K562 (cell line): ENCODE results near the gene LRMDA. TPM values are rescaled to one million over a fixed set of nuclear protein-coding genes. Genes with fewer than 3 reads are reported as not detected.

Experiments
- ATAC-seq: fragments of 200-7000 bp; cut with Tn5 transposase; 3 replicates; pipeline ENCODE4 v1.9.1; 2020; ENCODE audit warnings: moderate library complexity
- BruUV-seq: library from RNA; stranded (reverse); fragments of 400-500 nt; replicated peaks from 2 replicates; lab custom pipeline; 2021; lab: Mats Ljungman, UMichigan
- CTCF ChIA-PET: fragments of 300-600 bp; formaldehyde crosslinking; extraction: SDS; loops from one replicate; lab custom pipeline; 2021; ENCODE audit warnings: low intra/inter-chr PET ratio; lab: Yijun Ruan, JAX
- POLR2A ChIA-PET: fragments of 300-600, 350-650 bp; sonication (Branson Sonifier 250); formaldehyde crosslinking; extraction: SDS; loops from one replicate; lab custom pipeline; 2021; ENCODE audit warnings: antibody characterized with exemption, inconsistent platforms; lab: Yijun Ruan, JAX
- DNase-seq, 4 experiments: peaks; one replicate each; pipeline versions ENCODE4 v3.0.0 to v3.0.0-alpha.2; 2011 to 2018; ENCODE audit warnings: low spot score in 3 of 4, mixed read lengths in 3 of 4; ENCODE audit errors: extremely low read depth in 1 of 4
- FAIRE-seq: peaks from 2 replicates; lab custom pipeline; 2011; peaks lifted over from hg19 to GRCh38; lab: Jason Lieb, UNC
- H2AFZ ChIP-seq: 2 replicates; pipeline ENCODE4 v1.6.0; 2011; ENCODE audit warnings: low read depth, low read length, control low read depth, inconsistent platforms
- H3K27ac ChIP-seq: fragments of 200-600 bp; 3 replicates; pipeline ENCODE4 v1.8.0; 2011; ENCODE audit warnings: low read depth, mild to moderate bottlenecking, control low read depth, inconsistent platforms, low read length, moderate library complexity, mixed read lengths; ENCODE audit errors: extremely low read depth
- H3K27me3 ChIP-seq, 2 experiments: fragments of 300-600 bp in 1 of 2; 2 replicates in 1 of 2; 3 replicates in 1 of 2; pipeline versions ENCODE4 v1.6.0 to v1.8.0; 2011; ENCODE audit warnings: inconsistent platforms in 2 of 2, low read length in 2 of 2, mild to moderate bottlenecking in 1 of 2, mixed read lengths in 1 of 2, moderate library complexity in 1 of 2; ENCODE audit not compliant: control insufficient read depth in 2 of 2, insufficient read depth in 2 of 2
- H3K36me3 ChIP-seq: fragments of 300-600 bp; 3 replicates; pipeline ENCODE4 v1.8.0; 2011; ENCODE audit warnings: mild to moderate bottlenecking, low read length, inconsistent platforms; ENCODE audit not compliant: control insufficient read depth, insufficient read depth
- H3K4me1 ChIP-seq, 2 experiments: fragments of 200-600 bp in 1 of 2; replicated peaks in 1 of 2; 2 replicates in 1 of 2; 3 replicates in 1 of 2; pipeline versions ENCODE4 v1.5.1 to v1.8.0; 2011; ENCODE audit warnings: inconsistent platforms in 2 of 2, low read length in 2 of 2, mild to moderate bottlenecking in 1 of 2, mixed read lengths in 1 of 2, moderate library complexity in 1 of 2; ENCODE audit not compliant: control insufficient read depth in 2 of 2, insufficient read depth in 2 of 2
- H3K4me2 ChIP-seq: 2 replicates; pipeline ENCODE4 v1.6.1; 2011; ENCODE audit warnings: low read length, control low read depth, inconsistent platforms, mixed read lengths; ENCODE audit not compliant: insufficient read depth
- H3K4me3 ChIP-seq: fragments of 200-600 bp; sonication (generic), shearing (Covaris generic); 2 replicates; pipeline ENCODE4 v1.5.1; 2016; ENCODE audit warnings: control low read depth, inconsistent platforms
- H3K79me2 ChIP-seq: fragments of 200-600 bp; 3 replicates; pipeline ENCODE4 v1.8.0; 2011; ENCODE audit warnings: low read length, inconsistent platforms; ENCODE audit not compliant: control insufficient read depth, insufficient read depth
- H3K9ac ChIP-seq, 2 experiments: 2 replicates each; pipeline versions ENCODE4 v1.6.0 to v1.6.1; 2011; ENCODE audit warnings: low read depth in 2 of 2, low read length in 2 of 2, control low read depth in 1 of 2, inconsistent platforms in 1 of 2, mild to moderate bottlenecking in 1 of 2, mixed read lengths in 1 of 2; ENCODE audit not compliant: insufficient read depth in 1 of 2
- H3K9me1 ChIP-seq: one replicate; pipeline ENCODE4 v1.6.0; 2011; ENCODE audit warnings: inconsistent platforms, mild to moderate bottlenecking, low read length, moderate library complexity; ENCODE audit not compliant: control insufficient read depth, insufficient read depth
- H3K9me3 ChIP-seq: replicated peaks from 2 replicates; pipeline ENCODE4 v1.5.1; 2011; ENCODE audit warnings: low read depth, low read length, inconsistent platforms; ENCODE audit not compliant: control insufficient read depth, insufficient read depth
- H4K20me1 ChIP-seq: replicated peaks from 2 replicates; pipeline ENCODE4 v1.6.1; 2011; ENCODE audit warnings: low read length, inconsistent platforms, mixed read lengths; ENCODE audit not compliant: control insufficient read depth, insufficient read depth
- CEBPG ChIP-seq, 3 experiments: fragments of 200-800 bp in 1 of 3; sonication (Bioruptor generic) in 1 of 3; sonication (generic) in 1 of 3; formaldehyde crosslinking in 1 of 3; IDR thresholded peaks in 2 of 3; conservative IDR thresholded peaks in 1 of 3; 2 replicates each; pipeline versions ENCODE4 v1.6.1 to v1.8.0; 2016 to 2022; ENCODE audit warnings: missing compliant biosample characterization in 2 of 3, missing genetic modification characterization in 2 of 3, mild to moderate bottlenecking in 1 of 3, missing genetic modification reagents in 1 of 3
- DLX4 ChIP-seq: fragments of 250-450 bp; sonication (Bioruptor Pico); IDR thresholded peaks from 2 replicates; pipeline ENCODE4 v1.6.1; 2021; ENCODE audit warnings: mild to moderate bottlenecking
- GATA2 ChIP-seq: sonication (generic); formaldehyde crosslinking; IDR thresholded peaks from 2 replicates; pipeline ENCODE4 v1.4.0; 2020; ENCODE audit warnings: mild to moderate bottlenecking, missing genetic modification reagents
- HDAC1 ChIP-seq, 2 experiments: fragments of 450-650 bp; IDR thresholded peaks; 2 replicates each; pipeline ENCODE4 v1.6.1; 2016 to 2017; ENCODE audit warnings: inconsistent platforms in 1 of 2, mild to moderate bottlenecking in 1 of 2, moderate library complexity in 1 of 2
- KLF1 ChIP-seq: fragments of 450-650 bp; IDR thresholded peaks from 2 replicates; pipeline ENCODE4 v1.6.1; 2016; ENCODE audit warnings: missing genetic modification characterization, missing compliant biosample characterization
- MBD1 ChIP-seq: fragments of 250-450 bp; sonication (Bioruptor Pico); IDR thresholded peaks from 2 replicates; pipeline ENCODE4 v1.8.0; 2022; ENCODE audit warnings: inconsistent platforms
- NCOA2 ChIP-seq, 2 experiments: fragments of 450-650 bp; IDR thresholded peaks; 2 replicates each; pipeline ENCODE4 v1.6.1; 2018; ENCODE audit warnings: mild to moderate bottlenecking in 2 of 2, moderate library complexity in 1 of 2; ENCODE audit not compliant: partially characterized antibody in 2 of 2
- NFE2 ChIP-seq: IDR thresholded peaks from 2 replicates; pipeline ENCODE4 v1.6.1; 2014; ENCODE audit warnings: antibody characterized with exemption, low read depth
- NFYB ChIP-seq: IDR thresholded peaks from 2 replicates; pipeline ENCODE4 v1.6.1; 2011; ENCODE audit warnings: mild to moderate bottlenecking, moderate library complexity; ENCODE audit not compliant: insufficient read length; ENCODE audit errors: extremely low read depth
- PHTF2 ChIP-seq: fragments of 250-450 bp; sonication (Bioruptor Pico); IDR thresholded peaks from 2 replicates; pipeline ENCODE4 v1.5.0; 2021; ENCODE audit warnings: mild to moderate bottlenecking
- POLR3G ChIP-seq: IDR thresholded peaks from 2 replicates; pipeline ENCODE4 v1.6.1; 2011; ENCODE audit not compliant: insufficient read length, insufficient replicate concordance; ENCODE audit errors: extremely low read depth
- SMAD3 ChIP-seq: fragments of 450-650 bp; formaldehyde crosslinking; conservative IDR thresholded peaks from 2 replicates; pipeline ENCODE4 v1.4.0; 2020; ENCODE audit warnings: mild to moderate bottlenecking
- SNRNP70 ChIP-seq: fragments of 200-400 bp; formaldehyde crosslinking; optimal IDR thresholded peaks from 2 replicates; pipeline ENCODE3; 2017; ENCODE audit warnings: low read depth, low read length
- TBP ChIP-seq: optimal IDR thresholded peaks from 2 replicates; pipeline ENCODE3; 2011; ENCODE audit warnings: low read depth, low read length, improper control_type of control experiment
- THAP12 ChIP-seq: fragments of 250-450 bp; sonication (Bioruptor Pico); IDR thresholded peaks from 2 replicates; pipeline ENCODE4 v1.9.0; 2021; ENCODE audit warnings: mild to moderate bottlenecking, inconsistent platforms
- XRCC5 ChIP-seq: fragments of 200-400 bp; formaldehyde crosslinking; IDR thresholded peaks from 2 replicates; pipeline ENCODE4 v1.6.1; 2017; ENCODE audit warnings: low read depth, mild to moderate bottlenecking, low read length
- ZBTB12 ChIP-seq: fragments of 250-450 bp; sonication (Bioruptor Pico); IDR thresholded peaks from 2 replicates; pipeline ENCODE4 v1.4.0; 2020
- ZNF133 ChIP-seq: fragments of 250-450 bp; sonication (Bioruptor Pico); IDR thresholded peaks from 2 replicates; pipeline ENCODE4 v1.4.0; 2020; ENCODE audit warnings: mild to moderate bottlenecking
- ZNF197 ChIP-seq: fragments of 200-800 bp; sonication (Bioruptor generic); IDR thresholded peaks from 2 replicates; pipeline ENCODE4 v1.6.1; 2016; ENCODE audit warnings: low read depth, missing genetic modification characterization, missing compliant biosample characterization
- WGBS: fragments of 100-300 bp; shearing (Covaris generic); methylation state at CpG from one replicate; pipeline ENCODE4 v1.1.6; 2016; ENCODE audit warnings: low coverage, mixed read lengths; ENCODE audit not compliant: insufficient coverage; ENCODE audit errors: missing lambda C conversion rate; 5-methylcytosine and 5-hydroxymethylcytosine counted together
- in situ Hi-C: fragments of 300-500 bp; cut with MboI; formaldehyde crosslinking; loops from 4 replicates; pipeline ENCODE4 v1.15.0; 2018; ENCODE audit warnings: inconsistent platforms, mixed read lengths
- intact Hi-C: fragments of 100-400 bp; cut with micrococcal nuclease; formaldehyde crosslinking; loops from 2 replicates; pipeline ENCODE4 v1.14.2; 2022
- polyA plus RNA-seq, 8 experiments: library from polyadenylated mRNA; depleted of rRNA in 4 of 8; stranded (reverse) in 5 of 8; unstranded in 3 of 8; fragments of >200 nt; fragmentation: Nextera tagmentation in 2 of 8; fragmentation: Illumina TruSeq in 1 of 8; extraction: Ambion mirVana in 2 of 8; extraction: Trizol in 1 of 8; gene quantifications; 2 replicates each; pipeline versions ENCODE4 v1.2.1 to v1.2.3, GENCODE V29; 2011 to 2014; ENCODE audit warnings: inconsistent platforms in 1 of 8, missing spikeins in 1 of 8
- total RNA-seq, 7 experiments: library from RNA; depleted of rRNA in 6 of 7; stranded (reverse); fragments of >200 nt in 6 of 7; fragmentation: Illumina TruSeq in 2 of 7; extraction: Trizol in 2 of 7; gene quantifications; 2 replicates each; pipeline versions ENCODE4 v1.2.1 to v1.2.3, GENCODE V29; 2011 to 2021; ENCODE audit warnings: low replicate concordance in 1 of 7

LRMDA gene
- total and polyA plus RNA-seq, 9 of the 15 experiments (the other 6 are each of a cell fraction or from before 2014, with no cell fraction given): 0.25 TPM; not detected in 8

GRCh38 chr10:75722609-75723008, 291.2 kb downstream of the LRMDA start:
- no peak for FAIRE-seq
- Histone ChIP-seq H3K9me1 (no peaks in the 10 kb centered on the region), H3K9me3 (no peaks in the 10 kb centered on the region), H3K27me3 (no peaks in the 10 kb centered on the region; a peak in 1 of 5 replicates), H4K20me1 (no peaks in the 10 kb centered on the region), H3K79me2 (no peaks in the 10 kb centered on the region), H3K4me1 (no peaks in the 10 kb centered on the region), H3K36me3 (no peaks in the 10 kb centered on the region), H3K9ac (no peak overlapping the region), H3K4me2 (no peak overlapping the region), H3K27ac (no peak overlapping the region), H2AFZ (no peak overlapping the region), H3K4me3 (no peak overlapping the region)
- CTCF ChIA-PET: no interaction called here
- no peak for ATAC-seq
- DNase-seq: no peak
- BruUV-seq: no TSS peak
- in situ Hi-C loops: no loop called here
- WGBS: 0% methylated on average over 2 of the region's 2 CpGs
- POLR2A ChIA-PET: interaction anchor here (0.6 kb wide), 1 partner anchor 1546 kb away, joined by 6 read pairs; no protein-coding TSS in a partner anchor
- TF ChIP-seq KLF1 (tag) (no peak), NFE2 (no peak), NCOA2 (IDR thresholded peaks at IDR 0.05; ENCODE audit: partially characterized antibody in 2 of 2) (no peak), SNRNP70 (no peak), HDAC1 (IDR thresholded peaks at IDR 0.05) (no peak), TBP (no peak), SMAD3 (CRISPR knock-in tag) (no peak), DLX4 (CRISPR knock-in tag) (no peak), ZNF197 (CRISPR knock-in tag) (no peak), NFYB (no peak), CEBPG (CRISPR knock-in tag; IDR thresholded peaks at IDR 0.05) (no peak), CEBPG (tag; conservative IDR thresholded peaks at IDR 0.05 in 1 of 2, IDR thresholded peaks at IDR 0.05 in 1 of 2) (no peak), PHTF2 (CRISPR knock-in tag) (no peak), GATA2 (no peak), THAP12 (CRISPR knock-in tag) (no peak), ZBTB12 (CRISPR knock-in tag) (no peak), MBD1 (no peak), XRCC5 (no peak), ZNF133 (CRISPR knock-in tag) (no peak), POLR3G (no peak)
- intact Hi-C loops: no loop called here
